ENCODE data around the gene SNX25. TPM values are rescaled to one million over a fixed set of nuclear protein-coding genes. Genes with fewer than 3 reads are reported as not detected.

SNX25 gene
- total RNA-seq, 1 experiment from 2014 or later: 16.7 TPM

GRCh38 chr4:185222598-185222997 is 13.2 kb downstream of the SNX25 start:
- intact Hi-C loops (cut with micrococcal nuclease; ENCODE audit: unreplicated experiment) (no loop called here), in situ Hi-C loops (cut with HindIII; ENCODE audit: low pct_unique_long_range_greater_than_20kb, low sequenced_read_pairs) (no loop called here)
- DNase-seq (ENCODE audit: low read depth, low spot score) (no peak), ATAC-seq (no peak)
- TF ChIP-seq, protein P1, sequence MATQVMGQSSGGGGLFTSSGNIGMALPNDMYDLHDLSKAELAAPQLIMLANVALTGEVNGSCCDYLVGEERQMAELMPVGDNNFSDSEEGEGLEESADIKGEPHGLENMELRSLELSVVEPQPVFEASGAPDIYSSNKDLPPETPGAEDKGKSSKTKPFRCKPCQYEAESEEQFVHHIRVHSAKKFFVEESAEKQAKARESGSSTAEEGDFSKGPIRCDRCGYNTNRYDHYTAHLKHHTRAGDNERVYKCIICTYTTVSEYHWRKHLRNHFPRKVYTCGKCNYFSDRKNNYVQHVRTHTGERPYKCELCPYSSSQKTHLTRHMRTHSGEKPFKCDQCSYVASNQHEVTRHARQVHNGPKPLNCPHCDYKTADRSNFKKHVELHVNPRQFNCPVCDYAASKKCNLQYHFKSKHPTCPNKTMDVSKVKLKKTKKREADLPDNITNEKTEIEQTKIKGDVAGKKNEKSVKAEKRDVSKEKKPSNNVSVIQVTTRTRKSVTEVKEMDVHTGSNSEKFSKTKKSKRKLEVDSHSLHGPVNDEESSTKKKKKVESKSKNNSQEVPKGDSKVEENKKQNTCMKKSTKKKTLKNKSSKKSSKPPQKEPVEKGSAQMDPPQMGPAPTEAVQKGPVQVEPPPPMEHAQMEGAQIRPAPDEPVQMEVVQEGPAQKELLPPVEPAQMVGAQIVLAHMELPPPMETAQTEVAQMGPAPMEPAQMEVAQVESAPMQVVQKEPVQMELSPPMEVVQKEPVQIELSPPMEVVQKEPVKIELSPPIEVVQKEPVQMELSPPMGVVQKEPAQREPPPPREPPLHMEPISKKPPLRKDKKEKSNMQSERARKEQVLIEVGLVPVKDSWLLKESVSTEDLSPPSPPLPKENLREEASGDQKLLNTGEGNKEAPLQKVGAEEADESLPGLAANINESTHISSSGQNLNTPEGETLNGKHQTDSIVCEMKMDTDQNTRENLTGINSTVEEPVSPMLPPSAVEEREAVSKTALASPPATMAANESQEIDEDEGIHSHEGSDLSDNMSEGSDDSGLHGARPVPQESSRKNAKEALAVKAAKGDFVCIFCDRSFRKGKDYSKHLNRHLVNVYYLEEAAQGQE (IDR thresholded peaks at IDR 0.05; ENCODE audit: insufficient read depth in 1 of 2, low read depth in 2 of 2, low read length in 1 of 2): no peak
- TF ChIP-seq SIN3A (IDR thresholded peaks at IDR 0.05; ENCODE audit: borderline replicate concordance, insufficient read depth, low read depth, low read length): no peak
- no peak for TF ChIP-seq CTCF (IDR thresholded peaks at IDR 0.05)
- no peak for TF ChIP-seq TCF7L2 (IDR thresholded peaks at IDR 0.05; ENCODE audit: low read depth, low read length)
- TF ChIP-seq POLR2AphosphoS5 (IDR thresholded peaks at IDR 0.05; ENCODE audit: low read depth, low read length): no peak
- no TSS peak for BruUV-seq (replicated peaks)
- no peaks in the 10 kb centered on the region for H3K9me3 ChIP-seq (ENCODE audit: control insufficient read depth, insufficient read depth, low read depth, low read length)
- H3K27me3 ChIP-seq (ENCODE audit: control insufficient read depth, insufficient read depth, low read length): no peaks in the 10 kb centered on the region
- no peaks in the 10 kb centered on the region for H3K36me3 ChIP-seq (ENCODE audit: control insufficient read depth, insufficient read depth, low read length)
- no peak overlapping the region for H3K27ac ChIP-seq (ENCODE audit: low read length)
- ChIA-PET POLR2A (no interaction called here), CTCF (no interaction called here)
- no peak overlapping the region for H3K4me3 ChIP-seq (ENCODE audit: low read depth in 2 of 2, low read length in 2 of 2)
- no peaks in the 10 kb centered on the region for H3K4me1 ChIP-seq (ENCODE audit: control insufficient read depth, insufficient read depth, low read length)

- POLR2A ChIA-PET: no interaction called here
- no peaks in the 10 kb centered on the region for H3K4me1 ChIP-seq (ENCODE audit: control insufficient read depth, insufficient read depth, low read length)
- DNase-seq (ENCODE audit: low read depth, low spot score) (no peak), ATAC-seq (no peak)
- H3K27ac ChIP-seq (ENCODE audit: low read length): no peak overlapping the region
- CTCF ChIA-PET: no interaction called here
- H3K36me3 ChIP-seq (ENCODE audit: control insufficient read depth, insufficient read depth, low read length): no peaks in the 10 kb centered on the region
- H3K9me3 ChIP-seq (ENCODE audit: control insufficient read depth, insufficient read depth, low read depth, low read length): no peaks in the 10 kb centered on the region
- H3K4me3 ChIP-seq (ENCODE audit: low read depth in 2 of 2, low read length in 2 of 2): no peak overlapping the region
- BruUV-seq (replicated peaks): no TSS peak
- TF ChIP-seq POLR2AphosphoS5 (IDR thresholded peaks at IDR 0.05; ENCODE audit: low read depth, low read length) (no peak), TCF7L2 (IDR thresholded peaks at IDR 0.05; ENCODE audit: low read depth, low read length) (no peak), CTCF (IDR thresholded peaks at IDR 0.05) (no peak), SIN3A (IDR thresholded peaks at IDR 0.05; ENCODE audit: borderline replicate concordance, insufficient read depth, low read depth, low read length) (no peak)
- TF ChIP-seq, protein P1 (IDR thresholded peaks at IDR 0.05; ENCODE audit: insufficient read depth in 1 of 2, low read depth in 2 of 2, low read length in 1 of 2): no peak
- intact Hi-C loops (cut with micrococcal nuclease; ENCODE audit: unreplicated experiment): no loop called here
- no peaks in the 10 kb centered on the region for H3K27me3 ChIP-seq (ENCODE audit: control insufficient read depth, insufficient read depth, low read length)
- in situ Hi-C loops (cut with HindIII; ENCODE audit: low pct_unique_long_range_greater_than_20kb, low sequenced_read_pairs): no loop called here
Measured at GRCh38 chr4:185224597-185224996, 15.2 kb downstream of the SNX25 start.
